ENCODE results near the gene COQ7.

- TF ChIP-seq EZH2phosphoT487 (IDR thresholded peaks at IDR 0.05; ENCODE audit: borderline replicate concordance) (no peak), YY1 (IDR thresholded peaks at IDR 0.05; ENCODE audit: extremely low read depth, insufficient replicate concordance, low read depth, low read length) (no peak), CTCF (IDR thresholded peaks at IDR 0.05 in 2 of 3, conservative IDR thresholded peaks at IDR 0.05 in 1 of 3; ENCODE audit: borderline replicate concordance in 1 of 3, insufficient read depth in 1 of 3, low read depth in 2 of 3, low read length in 2 of 3) (no peak), POLR2AphosphoS5 (IDR thresholded peaks at IDR 0.05; ENCODE audit: low read depth, low read length) (no peak), EZH2 (IDR thresholded peaks at IDR 0.05) (no peak), CBX3 (IDR thresholded peaks at IDR 0.05; ENCODE audit: low read depth) (no peak), POLR2A (IDR thresholded peaks at IDR 0.05; ENCODE audit: borderline replicate concordance, extremely low read depth, insufficient read depth, insufficient read length) (no peak), JUND (IDR thresholded peaks at IDR 0.05) (no peak), RAD21 (IDR thresholded peaks at IDR 0.05; ENCODE audit: low read depth) (no peak), CEBPB (IDR thresholded peaks at IDR 0.05; ENCODE audit: low read depth) (no peak), ZNF274 (IDR thresholded peaks at IDR 0.05; ENCODE audit: low read depth, low read length) (no peak), SIN3A (IDR thresholded peaks at IDR 0.05; ENCODE audit: low read depth) (no peak), SRF (IDR thresholded peaks at IDR 0.05; ENCODE audit: low read depth) (no peak)
- TF ChIP-seq, protein P1, sequence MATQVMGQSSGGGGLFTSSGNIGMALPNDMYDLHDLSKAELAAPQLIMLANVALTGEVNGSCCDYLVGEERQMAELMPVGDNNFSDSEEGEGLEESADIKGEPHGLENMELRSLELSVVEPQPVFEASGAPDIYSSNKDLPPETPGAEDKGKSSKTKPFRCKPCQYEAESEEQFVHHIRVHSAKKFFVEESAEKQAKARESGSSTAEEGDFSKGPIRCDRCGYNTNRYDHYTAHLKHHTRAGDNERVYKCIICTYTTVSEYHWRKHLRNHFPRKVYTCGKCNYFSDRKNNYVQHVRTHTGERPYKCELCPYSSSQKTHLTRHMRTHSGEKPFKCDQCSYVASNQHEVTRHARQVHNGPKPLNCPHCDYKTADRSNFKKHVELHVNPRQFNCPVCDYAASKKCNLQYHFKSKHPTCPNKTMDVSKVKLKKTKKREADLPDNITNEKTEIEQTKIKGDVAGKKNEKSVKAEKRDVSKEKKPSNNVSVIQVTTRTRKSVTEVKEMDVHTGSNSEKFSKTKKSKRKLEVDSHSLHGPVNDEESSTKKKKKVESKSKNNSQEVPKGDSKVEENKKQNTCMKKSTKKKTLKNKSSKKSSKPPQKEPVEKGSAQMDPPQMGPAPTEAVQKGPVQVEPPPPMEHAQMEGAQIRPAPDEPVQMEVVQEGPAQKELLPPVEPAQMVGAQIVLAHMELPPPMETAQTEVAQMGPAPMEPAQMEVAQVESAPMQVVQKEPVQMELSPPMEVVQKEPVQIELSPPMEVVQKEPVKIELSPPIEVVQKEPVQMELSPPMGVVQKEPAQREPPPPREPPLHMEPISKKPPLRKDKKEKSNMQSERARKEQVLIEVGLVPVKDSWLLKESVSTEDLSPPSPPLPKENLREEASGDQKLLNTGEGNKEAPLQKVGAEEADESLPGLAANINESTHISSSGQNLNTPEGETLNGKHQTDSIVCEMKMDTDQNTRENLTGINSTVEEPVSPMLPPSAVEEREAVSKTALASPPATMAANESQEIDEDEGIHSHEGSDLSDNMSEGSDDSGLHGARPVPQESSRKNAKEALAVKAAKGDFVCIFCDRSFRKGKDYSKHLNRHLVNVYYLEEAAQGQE (IDR thresholded peaks at IDR 0.05; ENCODE audit: low read depth): no peak
Measured at GRCh38 chr16:19110537-19111360, 43.3 kb downstream of the COQ7 start.
